ENCODE measurements around the gene KCNC3.

Gene KCNC3

DNA sequence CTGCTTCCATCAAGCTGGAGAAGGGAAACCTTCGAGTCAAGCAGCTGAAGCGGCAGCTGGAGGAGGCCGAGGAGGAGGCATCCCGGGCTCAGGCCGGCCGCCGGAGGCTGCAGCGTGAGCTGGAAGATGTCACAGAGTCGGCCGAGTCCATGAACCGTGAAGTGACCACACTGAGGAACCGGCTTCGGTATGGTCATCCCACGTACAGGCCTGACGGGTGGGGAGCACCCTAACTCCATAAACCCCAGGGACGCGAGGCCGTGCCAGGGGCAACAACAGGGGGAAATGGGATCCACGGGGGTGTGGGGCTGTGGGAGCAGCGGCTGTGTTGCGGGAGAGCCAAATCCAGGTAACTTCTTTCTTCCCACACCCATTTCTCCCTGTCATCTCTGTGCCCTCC, 20.2 kb downstream of the KCNC3 start:
- no peak overlapping the region for H3K14ac ChIP-seq (ENCODE audit: low read length)
- peaks cover 3 to 84% (median 16%) of the 10 kb centered on the region in 3 experiments for H3K27me3 ChIP-seq (ENCODE audit: control insufficient read depth in 3 of 3, insufficient read depth in 3 of 3, low read depth in 1 of 3, low read length in 3 of 3)
- H2AK5ac ChIP-seq (ENCODE audit: low read depth, low read length): no peak overlapping the region
- no peak overlapping the region for H3K27ac ChIP-seq (replicated peaks; ENCODE audit: low read length)
- no peak overlapping the region for H2BK15ac ChIP-seq (ENCODE audit: low read length)
- H2BK120ac ChIP-seq (ENCODE audit: low read depth, low read length): no peak overlapping the region
- no peak overlapping the region for H3K9ac ChIP-seq (ENCODE audit: low read depth, low read length, poor library complexity)
- H4K91ac ChIP-seq (ENCODE audit: low read depth, low read length, poor library complexity): no peak overlapping the region
- no peak overlapping the region for H2AFZ ChIP-seq (ENCODE audit: low read length)
- H4K8ac ChIP-seq (ENCODE audit: low read depth, low read length): no peak overlapping the region
- H3K18ac ChIP-seq (ENCODE audit: low read length): no peak overlapping the region
- peaks cover 0 to 5% of the 10 kb centered on the region in 2 donors for H3K4me1 ChIP-seq (ENCODE audit: control insufficient read depth in 2 of 2, insufficient read depth in 1 of 2, low read depth in 1 of 2, low read length in 2 of 2)
- no CpG with 5 or more reads among the region's 21 CpGs for WGBS, 2 donors (ENCODE audit: extremely low coverage in 2 of 2, insufficient read length in 2 of 2, insufficient replicate concordance in 1 of 2)
- H3K4me3 ChIP-seq (ENCODE audit: low read length in 2 of 2): no peak overlapping the region
- H3K9me3 ChIP-seq (replicated peaks in 1 of 2; ENCODE audit: control insufficient read depth in 2 of 2, insufficient read depth in 1 of 2, low read depth in 1 of 2, low read length in 2 of 2): peaks cover 0 to 8% of the 10 kb centered on the region in 2 donors
- no peak overlapping the region for H3K4me2 ChIP-seq (ENCODE audit: insufficient read depth, low read length, poor library complexity, severe bottlenecking)
- H2BK5ac ChIP-seq (ENCODE audit: low read length): no peak overlapping the region
- H3K4ac ChIP-seq (ENCODE audit: low read length): no peak overlapping the region
- H3K79me1 ChIP-seq (ENCODE audit: low read depth, low read length): peaks cover 2% of the 10 kb centered on the region
- H2BK12ac ChIP-seq (ENCODE audit: low read length): no peak overlapping the region
- H3K23ac ChIP-seq (ENCODE audit: low read depth, low read length, poor library complexity): no peak overlapping the region
- H3K36me3 ChIP-seq (replicated peaks in 1 of 2; ENCODE audit: control insufficient read depth in 2 of 2, insufficient read depth in 2 of 2, low read length in 2 of 2): no peaks in the 10 kb centered on the region
- DNase-seq (ENCODE audit: low spot score): no peak

DNA sequence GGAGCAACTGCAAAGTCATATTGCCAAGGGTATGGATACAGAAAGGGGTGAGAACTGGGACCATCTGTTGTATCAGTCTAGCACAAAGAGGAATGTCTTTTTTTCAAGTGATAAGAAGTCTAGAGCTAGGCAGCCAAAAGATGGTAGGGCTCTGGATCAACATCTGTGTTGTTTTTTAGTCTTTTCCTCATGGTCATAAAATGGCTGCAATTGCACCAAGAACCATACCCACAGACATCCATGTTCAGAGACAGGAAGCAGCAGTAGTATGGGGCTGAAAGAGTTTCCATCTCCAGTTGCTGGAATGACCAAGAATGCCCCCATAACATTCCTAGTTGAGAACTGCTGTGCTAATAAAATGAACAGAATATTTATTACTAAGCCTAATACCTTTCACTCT, 25.6 kb downstream of the KCNC3 start:
- H3K18ac ChIP-seq (ENCODE audit: low read length): no peak overlapping the region
- no peak overlapping the region for H3K4ac ChIP-seq (ENCODE audit: low read length)
- no peak overlapping the region for H2BK5ac ChIP-seq (ENCODE audit: low read length)
- peaks cover 0 to 37% (median 0%) of the 10 kb centered on the region in 3 experiments for H3K27me3 ChIP-seq (ENCODE audit: control insufficient read depth in 3 of 3, insufficient read depth in 3 of 3, low read depth in 1 of 3, low read length in 3 of 3)
- H3K27ac ChIP-seq (replicated peaks; ENCODE audit: low read length): no peak overlapping the region
- no peak for DNase-seq (ENCODE audit: low spot score)
- no peak overlapping the region for H2BK12ac ChIP-seq (ENCODE audit: low read length)
- H3K23ac ChIP-seq (ENCODE audit: low read depth, low read length, poor library complexity): no peak overlapping the region
- no peak overlapping the region for H2BK15ac ChIP-seq (ENCODE audit: low read length)
- H3K9me3 ChIP-seq (replicated peaks in 1 of 2; ENCODE audit: control insufficient read depth in 2 of 2, insufficient read depth in 1 of 2, low read depth in 1 of 2, low read length in 2 of 2): peaks cover 0 to 8% of the 10 kb centered on the region in 2 donors
- H3K4me3 ChIP-seq (ENCODE audit: low read length in 2 of 2): no peak overlapping the region
- H3K36me3 ChIP-seq (replicated peaks in 1 of 2; ENCODE audit: control insufficient read depth in 2 of 2, insufficient read depth in 2 of 2, low read length in 2 of 2): no peaks in the 10 kb centered on the region
- no peak overlapping the region for H4K91ac ChIP-seq (ENCODE audit: low read depth, low read length, poor library complexity)
- no peak overlapping the region for H3K4me2 ChIP-seq (ENCODE audit: insufficient read depth, low read length, poor library complexity, severe bottlenecking)
- H3K4me1 ChIP-seq (ENCODE audit: control insufficient read depth in 2 of 2, insufficient read depth in 1 of 2, low read depth in 1 of 2, low read length in 2 of 2): no peaks in the 10 kb centered on the region
- H2AK5ac ChIP-seq (ENCODE audit: low read depth, low read length): no peak overlapping the region
- H3K9ac ChIP-seq (ENCODE audit: low read depth, low read length, poor library complexity): no peak overlapping the region
- H4K8ac ChIP-seq (ENCODE audit: low read depth, low read length): no peak overlapping the region
- no peak overlapping the region for H2BK120ac ChIP-seq (ENCODE audit: low read depth, low read length)
- H3K14ac ChIP-seq (ENCODE audit: low read length): no peak overlapping the region
- H3K79me1 ChIP-seq (ENCODE audit: low read depth, low read length): peaks cover 2% of the 10 kb centered on the region
- no peak overlapping the region for H2AFZ ChIP-seq (ENCODE audit: low read length)

DNA sequence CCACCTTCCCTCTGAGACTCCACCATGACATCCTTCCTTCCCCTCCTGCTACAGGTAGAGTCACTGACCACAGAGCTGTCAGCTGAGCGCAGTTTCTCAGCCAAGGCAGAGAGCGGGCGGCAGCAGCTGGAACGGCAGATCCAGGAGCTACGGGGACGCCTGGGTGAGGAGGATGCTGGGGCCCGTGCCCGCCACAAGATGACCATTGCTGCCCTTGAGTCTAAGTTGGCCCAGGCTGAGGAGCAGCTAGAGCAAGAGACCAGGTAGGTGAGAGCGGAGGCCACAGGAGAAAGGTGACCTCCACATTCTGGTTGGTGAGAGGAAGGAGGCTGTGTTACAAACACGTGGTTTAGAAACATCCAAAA, 27.6 kb downstream of the KCNC3 start:
- no peaks in the 10 kb centered on the region for H3K9me3 ChIP-seq (replicated peaks in 1 of 2; ENCODE audit: control insufficient read depth in 2 of 2, insufficient read depth in 1 of 2, low read depth in 1 of 2, low read length in 2 of 2)
- no peaks in the 10 kb centered on the region for H3K79me1 ChIP-seq (ENCODE audit: low read depth, low read length)
- H4K91ac ChIP-seq (ENCODE audit: low read depth, low read length, poor library complexity): no peak overlapping the region
- no peak overlapping the region for H3K14ac ChIP-seq (ENCODE audit: low read length)
- peak overlapping the region in 1 of 2 donors; percentile 17 for H3K4me3 ChIP-seq (ENCODE audit: low read length in 2 of 2)
- no peak overlapping the region for H2BK120ac ChIP-seq (ENCODE audit: low read depth, low read length)
- H3K23ac ChIP-seq (ENCODE audit: low read depth, low read length, poor library complexity): no peak overlapping the region
- no peak overlapping the region for H3K9ac ChIP-seq (ENCODE audit: low read depth, low read length, poor library complexity)
- H3K27me3 ChIP-seq (ENCODE audit: control insufficient read depth in 3 of 3, insufficient read depth in 3 of 3, low read depth in 1 of 3, low read length in 3 of 3): peaks cover 0 to 17% (median 0%) of the 10 kb centered on the region in 3 experiments
- WGBS, 2 donors (ENCODE audit: extremely low coverage in 2 of 2, insufficient read length in 2 of 2, insufficient replicate concordance in 1 of 2): no CpG with 5 or more reads among the region's 10 CpGs
- no peak overlapping the region for H3K4me2 ChIP-seq (ENCODE audit: insufficient read depth, low read length, poor library complexity, severe bottlenecking)
- H2AK5ac ChIP-seq (ENCODE audit: low read depth, low read length): no peak overlapping the region
- no peak overlapping the region for H2BK5ac ChIP-seq (ENCODE audit: low read length)
- no peak overlapping the region for H2BK12ac ChIP-seq (ENCODE audit: low read length)
- no peak overlapping the region for H2AFZ ChIP-seq (ENCODE audit: low read length)
- H4K8ac ChIP-seq (ENCODE audit: low read depth, low read length): no peak overlapping the region
- DNase-seq (ENCODE audit: low spot score): no peak
- H3K18ac ChIP-seq (ENCODE audit: low read length): no peak overlapping the region
- no peaks in the 10 kb centered on the region for H3K36me3 ChIP-seq (replicated peaks in 1 of 2; ENCODE audit: control insufficient read depth in 2 of 2, insufficient read depth in 2 of 2, low read length in 2 of 2)
- no peak overlapping the region for H2BK15ac ChIP-seq (ENCODE audit: low read length)
- no peak overlapping the region for H3K4ac ChIP-seq (ENCODE audit: low read length)
- no peak overlapping the region for H3K27ac ChIP-seq (replicated peaks; ENCODE audit: low read length)
- no peaks in the 10 kb centered on the region for H3K4me1 ChIP-seq (ENCODE audit: control insufficient read depth in 2 of 2, insufficient read depth in 1 of 2, low read depth in 1 of 2, low read length in 2 of 2)

DNA sequence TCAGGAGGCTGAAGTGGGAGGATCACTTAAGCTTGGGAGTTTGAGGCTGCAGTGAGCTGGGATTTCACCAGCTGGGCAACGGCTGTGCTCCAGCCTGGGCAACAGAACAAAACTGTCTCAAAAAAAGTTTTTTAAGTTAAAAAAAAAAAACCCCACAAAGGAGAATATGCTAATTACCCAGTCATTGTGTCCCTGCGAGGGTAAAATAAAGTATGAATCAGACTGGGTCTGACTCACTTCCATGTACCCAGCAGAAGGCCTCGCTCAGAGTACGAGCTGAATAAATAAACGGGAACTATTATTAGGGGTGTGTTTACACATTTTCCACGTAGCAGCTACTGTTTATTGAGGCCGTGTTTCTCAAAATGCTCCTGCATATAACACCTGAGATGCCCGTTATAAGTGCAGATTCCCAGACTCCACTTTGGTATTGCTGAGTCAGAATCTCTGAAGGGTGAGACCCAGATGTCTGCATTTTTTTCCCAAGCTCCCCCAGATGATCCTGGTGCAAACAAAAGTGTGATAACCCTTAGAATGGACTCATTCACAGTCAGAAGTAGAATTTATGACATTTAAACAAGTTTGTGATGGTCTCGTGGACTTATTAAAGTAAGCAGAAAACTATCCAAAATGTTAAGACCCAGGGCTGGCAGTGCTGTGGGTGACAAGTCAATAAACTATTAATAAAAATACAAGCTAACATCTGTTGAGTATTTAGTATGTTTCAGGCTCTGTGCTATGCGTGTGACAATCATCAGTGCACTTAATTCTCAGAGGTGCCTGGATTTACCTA, 28.2 kb downstream of the KCNC3 start:
- no peak overlapping the region for H3K9ac ChIP-seq (ENCODE audit: low read depth, low read length, poor library complexity)
- no peak overlapping the region for H3K4me2 ChIP-seq (ENCODE audit: insufficient read depth, low read length, poor library complexity, severe bottlenecking)
- no peak overlapping the region for H2BK12ac ChIP-seq (ENCODE audit: low read length)
- no peak overlapping the region for H4K91ac ChIP-seq (ENCODE audit: low read depth, low read length, poor library complexity)
- H2BK5ac ChIP-seq (ENCODE audit: low read length): no peak overlapping the region
- H4K8ac ChIP-seq (ENCODE audit: low read depth, low read length): no peak overlapping the region
- H3K79me1 ChIP-seq (ENCODE audit: low read depth, low read length): no peaks in the 10 kb centered on the region
- no peak overlapping the region for H3K4me3 ChIP-seq (ENCODE audit: low read length in 2 of 2)
- no peak for DNase-seq (ENCODE audit: low spot score)
- WGBS, 2 donors (ENCODE audit: extremely low coverage in 2 of 2, insufficient read length in 2 of 2, insufficient replicate concordance in 1 of 2): no CpG with 5 or more reads among the region's 10 CpGs
- no peak overlapping the region for H2BK15ac ChIP-seq (ENCODE audit: low read length)
- H2AK5ac ChIP-seq (ENCODE audit: low read depth, low read length): no peak overlapping the region
- H3K18ac ChIP-seq (ENCODE audit: low read length): no peak overlapping the region
- no peak overlapping the region for H3K23ac ChIP-seq (ENCODE audit: low read depth, low read length, poor library complexity)
- no peak overlapping the region for H2BK120ac ChIP-seq (ENCODE audit: low read depth, low read length)
- H3K4me1 ChIP-seq (ENCODE audit: control insufficient read depth in 2 of 2, insufficient read depth in 1 of 2, low read depth in 1 of 2, low read length in 2 of 2): no peaks in the 10 kb centered on the region
- no peaks in the 10 kb centered on the region for H3K9me3 ChIP-seq (replicated peaks in 1 of 2; ENCODE audit: control insufficient read depth in 2 of 2, insufficient read depth in 1 of 2, low read depth in 1 of 2, low read length in 2 of 2)
- no peaks in the 10 kb centered on the region for H3K36me3 ChIP-seq (replicated peaks in 1 of 2; ENCODE audit: control insufficient read depth in 2 of 2, insufficient read depth in 2 of 2, low read length in 2 of 2)
- no peak overlapping the region for H3K4ac ChIP-seq (ENCODE audit: low read length)
- no peak overlapping the region for H2AFZ ChIP-seq (ENCODE audit: low read length)
- H3K14ac ChIP-seq (ENCODE audit: low read length): no peak overlapping the region
- H3K27me3 ChIP-seq (ENCODE audit: control insufficient read depth in 3 of 3, insufficient read depth in 3 of 3, low read depth in 1 of 3, low read length in 3 of 3): peaks cover 0 to 11% (median 0%) of the 10 kb centered on the region in 3 experiments
- H3K27ac ChIP-seq (replicated peaks; ENCODE audit: low read length): no peak overlapping the region
